Measurements from ENCODE around the gene DIP2B.

The DIP2B gene

GRCh38 chr12:50584135-50584534 is 79.3 kb downstream of the DIP2B start:
- no peak for DNase-seq

DNA sequence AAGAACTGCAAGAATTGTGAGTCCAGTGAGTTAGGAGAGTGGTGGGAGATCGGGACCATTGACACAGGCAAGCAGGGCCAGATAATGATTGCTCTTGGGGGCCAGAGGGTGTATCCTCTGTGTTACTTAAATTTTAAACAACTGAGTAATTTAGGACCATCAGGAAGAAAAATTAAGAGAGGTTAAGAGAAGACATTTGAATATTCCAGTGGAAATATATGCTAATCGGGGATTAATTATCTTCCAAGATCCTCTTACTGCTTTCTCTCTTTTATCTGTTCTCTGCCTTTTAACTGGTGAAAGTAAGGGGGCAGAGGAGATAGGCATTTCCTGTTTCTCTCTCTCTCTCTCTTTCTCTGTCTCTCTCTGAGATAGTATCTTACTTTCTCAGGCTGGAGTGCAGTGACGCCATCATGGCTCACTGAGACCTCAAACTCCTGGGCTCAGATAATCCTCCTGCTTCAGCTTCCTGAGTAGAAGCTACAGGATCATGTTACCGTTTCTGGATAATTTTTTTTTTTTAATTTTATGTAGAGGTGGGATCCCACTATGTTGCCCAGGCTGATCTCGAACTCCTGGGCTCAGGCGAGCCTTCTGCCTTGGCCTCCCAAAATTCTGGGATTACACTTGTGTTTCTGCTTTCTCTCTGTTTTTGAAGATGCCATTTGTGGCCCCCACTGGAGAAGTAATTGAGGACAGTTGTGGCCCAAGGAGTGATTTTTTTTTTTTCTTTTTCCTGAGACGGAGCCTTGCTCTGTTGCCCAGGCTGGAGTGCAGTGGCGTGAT is 85.1 kb downstream of the DIP2B start:
- DNase-seq, result no peak

DNA sequence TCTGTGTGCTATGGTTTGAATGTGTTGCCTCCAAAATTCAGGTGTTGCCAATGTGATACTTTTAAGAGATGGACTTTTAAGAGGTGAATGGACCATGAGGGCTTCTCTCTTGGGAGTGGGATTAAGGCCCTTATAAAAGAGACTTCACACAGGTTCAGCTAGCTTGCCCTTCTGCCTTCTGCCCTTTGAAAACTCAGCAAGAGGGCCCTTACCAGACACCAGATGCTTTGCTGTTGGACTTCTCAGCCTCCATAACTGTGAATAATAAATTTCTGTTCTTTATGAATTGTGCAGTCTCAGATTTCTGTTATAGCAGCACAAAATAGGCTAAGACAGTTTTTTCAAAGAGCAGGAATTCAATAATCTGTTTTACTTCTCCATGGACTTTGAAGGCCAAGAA is 86.1 kb downstream of the DIP2B start:
- DNase-seq, result no peak

DNA sequence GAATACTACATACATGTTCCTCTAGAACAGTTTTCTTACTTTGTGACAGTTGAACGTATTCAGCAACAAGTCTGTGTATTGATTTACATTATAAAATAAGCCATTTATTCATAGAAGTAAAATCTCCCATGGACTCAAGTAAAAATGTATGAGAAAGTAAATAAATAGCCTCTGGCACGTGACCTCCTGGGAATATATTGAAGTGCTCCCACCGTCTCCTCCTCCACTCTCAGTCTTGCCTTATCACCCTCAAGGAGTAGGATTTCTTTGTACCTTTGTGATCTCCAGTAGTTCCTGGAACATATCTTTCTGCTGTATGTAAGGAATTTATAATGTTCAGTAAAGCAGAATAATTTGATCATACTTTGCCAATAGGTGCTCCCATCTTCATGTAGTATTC is 90.9 kb downstream of the DIP2B start:
- no peak for DNase-seq

DNA sequence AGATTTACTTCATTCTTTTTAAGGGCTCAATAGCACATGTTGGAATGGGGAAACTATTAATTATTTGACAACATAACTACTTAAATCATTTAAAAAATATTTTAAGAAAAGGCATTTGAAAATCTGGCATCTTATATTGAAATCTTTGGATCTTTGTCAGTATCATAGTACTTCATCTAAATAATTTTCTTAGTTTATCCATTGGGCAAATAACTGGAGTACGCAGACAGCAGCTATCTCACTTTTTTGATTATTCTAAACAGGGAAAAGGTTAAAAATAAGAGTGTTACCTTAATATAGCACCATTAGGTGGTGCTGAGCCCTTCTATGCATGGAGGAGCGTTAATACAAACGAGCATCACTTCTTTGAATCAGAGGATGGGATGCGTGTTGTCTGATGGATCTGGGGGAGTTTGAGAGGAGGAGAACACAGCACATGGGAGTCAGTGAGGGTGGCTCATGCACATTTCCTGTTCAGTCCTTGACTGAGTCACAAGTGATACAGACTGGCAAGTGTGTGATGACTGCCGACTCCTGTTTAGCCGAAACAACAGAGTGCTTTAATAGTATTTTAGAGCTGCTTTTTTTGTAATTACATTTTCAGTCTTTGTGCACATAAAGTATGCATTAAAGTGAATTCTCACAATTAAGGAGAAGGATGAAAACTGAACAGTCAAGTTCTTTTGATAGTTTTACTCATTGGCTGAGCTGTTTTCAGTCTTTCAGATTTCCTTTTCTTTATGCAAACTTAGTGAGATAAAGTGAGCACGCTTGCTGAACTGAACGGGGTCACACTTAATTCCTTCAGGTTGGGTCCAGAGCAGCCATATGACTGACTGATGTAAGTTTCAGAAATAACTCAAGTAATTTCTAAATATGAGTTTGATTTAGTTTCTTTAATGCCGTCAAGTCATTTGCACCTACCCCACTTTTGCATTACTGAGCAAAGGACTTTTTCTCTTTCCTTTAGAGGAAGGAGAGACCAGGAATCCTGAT is 92.7 kb downstream of the DIP2B start:
- DNase-seq, result no peak

GRCh38 chr12:50598321-50598862 is 93.6 kb downstream of the DIP2B start:
- no peak for DNase-seq

DNA sequence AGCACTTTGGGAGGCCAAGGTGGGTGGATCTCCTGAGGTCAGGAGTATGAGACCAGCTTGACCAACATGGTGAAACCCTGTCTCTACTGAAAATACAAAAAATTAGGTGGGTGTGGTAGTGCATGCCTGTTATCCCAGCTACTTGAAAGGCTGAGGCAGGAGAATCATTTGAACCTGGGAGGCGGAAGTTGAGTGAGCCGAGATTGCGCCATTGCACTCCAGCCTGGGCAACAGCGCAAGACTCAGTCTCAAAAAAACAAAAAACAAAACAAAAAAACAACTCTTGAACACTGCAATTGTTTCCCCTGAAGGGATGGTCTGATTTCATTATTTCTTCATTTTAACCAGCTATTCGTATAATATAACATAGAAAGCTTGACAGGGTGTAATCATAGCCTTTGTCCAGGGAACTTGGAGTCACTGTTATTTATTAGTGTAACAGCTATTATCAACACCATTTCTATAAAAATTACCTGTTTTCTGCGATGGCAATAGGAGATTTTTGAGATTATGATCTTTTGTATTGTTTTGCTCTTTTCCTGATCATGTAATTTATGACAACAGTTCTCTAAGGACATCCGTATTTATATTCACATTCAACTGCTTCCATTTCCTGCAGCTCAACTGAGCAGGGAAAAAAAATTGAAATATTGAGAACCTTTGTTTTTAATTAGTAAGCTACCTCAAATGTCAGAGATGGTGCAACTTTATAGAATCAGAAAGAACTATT is 94.7 kb downstream of the DIP2B start:
- DNase-seq, result peak; percentile 28

DNA sequence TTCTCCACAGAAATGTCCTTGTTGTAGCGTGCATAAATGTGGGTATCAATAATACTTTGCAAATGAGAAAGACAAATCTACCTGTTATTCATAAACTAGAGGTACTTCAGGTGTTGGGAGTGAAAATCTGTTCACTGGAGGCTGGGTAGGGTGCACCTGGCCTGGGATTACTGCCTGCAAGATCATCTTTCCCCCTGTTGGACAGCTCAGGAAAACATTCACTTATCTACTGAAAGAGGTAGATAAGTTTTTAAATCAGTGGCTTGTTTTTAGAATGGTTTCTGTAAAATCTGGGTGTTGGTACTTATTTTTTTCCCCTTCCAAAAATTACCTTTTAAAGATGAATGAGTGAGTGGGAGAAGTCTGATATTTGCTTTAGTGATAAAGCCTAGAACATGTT is 95.6 kb downstream of the DIP2B start:
- DNase-seq, result no peak

DNA sequence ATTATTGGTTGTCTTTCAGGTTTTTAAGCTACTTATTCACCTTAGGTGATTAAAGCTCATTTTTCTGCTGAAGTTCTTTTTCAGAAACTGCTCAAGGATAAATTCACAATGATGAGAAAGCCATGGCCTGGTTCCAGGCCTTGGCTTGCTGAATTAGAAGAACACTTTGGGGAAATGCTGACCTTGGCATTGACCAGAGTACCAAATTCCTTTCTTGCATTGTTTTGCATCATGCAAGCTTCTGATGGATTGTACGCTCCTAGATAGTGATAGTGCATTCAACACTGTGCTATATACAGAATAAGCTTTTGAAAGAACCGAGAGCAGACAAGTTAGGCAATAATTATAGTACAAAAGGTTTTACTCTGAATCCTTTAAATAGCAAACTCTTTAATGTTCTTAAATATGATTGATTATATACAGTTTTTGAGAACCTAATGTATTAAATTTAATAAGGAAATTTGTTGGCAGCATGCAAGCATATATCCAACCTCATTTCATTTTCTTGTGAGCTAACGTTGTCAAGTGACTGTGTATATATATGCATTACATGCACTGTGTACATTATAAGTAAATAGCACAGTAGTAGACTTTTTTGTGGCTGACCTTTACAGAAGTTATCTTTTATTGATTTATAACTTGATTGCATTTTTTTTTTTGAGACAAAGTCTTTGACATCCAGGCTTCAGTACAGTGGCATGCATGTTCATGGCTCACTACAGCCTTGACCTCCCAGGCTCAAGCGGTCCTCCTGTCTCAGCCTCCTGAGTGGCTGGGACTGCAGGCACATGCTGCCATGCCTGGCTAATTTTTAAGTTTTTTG is 99.2 kb downstream of the DIP2B start:
- DNase-seq, result no peak

GRCh38 chr12:50604640-50604920 is 99.8 kb downstream of the DIP2B start:
- no peak for DNase-seq

GRCh38 chr12:50606675-50607375 is 102.0 kb downstream of the DIP2B start:
- DNase-seq, result no peak

GRCh38 chr12:50609292-50609874 is 104.6 kb downstream of the DIP2B start:
- no peak for DNase-seq

GRCh38 chr12:50610171-50610570 is 105.4 kb downstream of the DIP2B start:
- DNase-seq, result no peak

DNA sequence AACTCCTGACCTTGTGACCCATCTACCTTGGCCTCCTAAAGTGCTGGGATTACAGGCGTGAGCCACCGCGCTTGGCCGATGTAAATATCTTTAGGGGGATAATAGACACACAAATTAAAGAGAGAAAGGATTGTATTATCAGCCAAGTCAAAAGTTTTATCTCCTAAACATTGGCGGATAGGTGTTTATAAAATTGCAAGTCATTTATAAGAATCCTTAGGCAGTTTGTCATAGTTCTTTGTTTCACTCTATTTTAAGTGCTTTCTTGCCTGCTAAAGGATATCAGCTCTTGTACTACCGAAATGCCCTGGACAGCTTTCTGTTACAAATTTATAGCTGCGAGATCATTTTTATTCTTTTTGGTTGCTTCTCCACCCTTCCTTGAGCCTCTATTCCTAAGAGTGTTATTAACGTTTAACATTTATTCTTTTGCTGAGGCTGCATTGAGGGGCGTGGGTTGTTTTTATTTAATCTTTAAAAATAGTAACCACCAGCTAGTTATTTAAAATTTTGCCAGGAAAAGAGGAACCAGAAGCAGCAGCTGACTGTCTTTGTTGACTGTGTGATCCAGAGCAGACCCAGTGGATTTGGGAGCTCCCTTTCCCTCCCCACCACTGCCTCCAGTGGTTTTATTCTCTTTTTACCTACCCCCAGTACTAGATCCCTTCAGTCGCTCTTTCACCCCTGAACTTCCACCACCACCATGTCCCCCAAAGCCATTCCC is 106.4 kb downstream of the DIP2B start:
- no peak for DNase-seq

DNA sequence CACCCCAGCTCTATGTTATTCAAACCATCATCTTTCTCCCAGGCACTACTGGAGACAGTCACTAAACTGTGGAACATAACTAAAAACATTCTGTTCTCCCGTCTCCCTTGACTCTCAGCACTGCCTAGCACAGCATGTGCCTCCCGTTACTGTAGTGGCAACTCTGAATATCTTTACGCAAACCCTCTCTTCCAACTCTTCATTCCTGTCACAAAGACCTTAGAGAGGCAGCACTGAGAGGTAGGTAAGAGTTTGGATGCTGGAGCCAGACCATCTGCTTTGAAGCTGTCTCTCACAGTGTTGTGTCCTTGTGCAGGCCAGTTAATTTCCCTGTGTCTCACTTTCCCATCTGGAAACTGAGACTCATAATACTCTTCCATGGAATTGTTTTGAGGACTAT is 108.1 kb downstream of the DIP2B start:
- DNase-seq, result no peak

DNA sequence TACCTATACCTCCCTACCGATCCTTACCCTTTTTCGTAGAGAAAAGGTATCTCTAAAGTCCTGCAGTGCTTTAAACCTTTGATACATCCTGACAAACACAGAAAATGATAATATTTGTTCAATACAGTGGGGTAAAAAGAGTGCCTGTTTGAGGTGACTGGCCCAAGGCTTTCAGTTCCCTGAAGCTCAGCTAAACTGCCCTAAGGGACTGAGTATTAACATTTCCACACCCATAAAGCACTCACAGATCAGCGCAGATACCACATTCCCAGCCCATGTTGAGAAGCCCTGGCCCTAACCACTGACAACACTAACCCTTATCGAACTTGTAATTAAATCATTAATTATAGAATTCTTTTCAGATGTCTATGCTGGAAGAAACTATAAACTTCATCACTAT is 108.7 kb downstream of the DIP2B start:
- DNase-seq, result no peak

DNA sequence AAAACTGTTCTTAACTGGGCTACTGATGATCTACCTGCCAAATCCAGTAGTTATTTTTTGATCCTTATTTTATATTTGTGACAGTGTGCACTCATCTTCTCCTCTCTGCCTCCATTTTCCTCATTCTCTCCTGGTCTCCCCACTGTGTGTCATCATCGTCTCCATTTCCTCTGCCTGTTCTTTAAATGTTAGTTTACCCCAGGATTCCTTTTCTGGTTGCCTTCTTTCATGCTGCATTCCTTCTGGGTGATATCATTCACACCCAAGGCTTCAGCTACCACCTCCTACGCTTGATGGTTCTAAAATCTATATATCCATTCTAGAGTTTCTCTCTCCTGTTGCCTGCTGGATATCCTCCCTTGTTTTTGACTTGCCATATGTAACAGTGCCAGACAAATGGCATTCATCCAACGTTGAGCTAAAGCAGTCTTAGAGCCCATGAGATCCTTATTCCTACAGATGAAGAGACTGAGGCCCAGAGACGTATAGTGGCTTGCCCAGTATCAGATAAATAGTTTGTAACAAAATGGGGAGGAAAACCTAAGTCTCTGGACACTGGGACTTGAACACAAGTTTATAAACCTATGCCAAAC is 109.5 kb downstream of the DIP2B start:
- DNase-seq, result no peak

- DNase-seq, result no peak
Observed at GRCh38 chr12:50615145-50615906, 110.5 kb downstream of the DIP2B start.

DNA sequence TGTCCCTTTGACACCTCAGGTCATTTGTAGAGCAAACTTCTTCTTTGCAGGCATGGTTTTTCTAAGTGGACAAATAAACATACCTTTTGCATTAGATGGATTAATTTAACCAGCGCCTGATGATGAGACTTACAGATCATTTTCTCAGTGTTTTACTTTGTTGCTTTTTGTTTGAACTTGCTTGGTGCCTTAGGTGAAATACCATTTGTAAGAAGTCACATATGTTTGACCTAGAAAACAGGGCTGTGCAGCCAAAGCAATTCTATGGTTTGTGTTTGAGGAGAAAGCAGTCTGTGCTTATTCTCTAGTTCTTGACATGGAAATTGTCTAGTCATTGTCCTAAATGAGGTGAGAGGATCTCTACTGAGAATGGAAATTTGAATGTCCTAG is 111.1 kb downstream of the DIP2B start:
- DNase-seq, result no peak
